GM08714 (cell line): ENCODE measurements around the gene CCDC24.

Experiments used
- H3K4me3 ChIP-seq: fragments of 200-500 bp; sonication (Bioruptor generic); 2 replicates; pipeline ENCODE4 v1.5.1; 2014; ENCODE audit warnings: mild to moderate bottlenecking, low read length, inconsistent platforms
- ZNF274 ChIP-seq: IDR thresholded peaks from 2 replicates; pipeline ENCODE4 v1.6.1; 2012; ENCODE audit warnings: mild to moderate bottlenecking, low read depth, low read length

CCDC24 gene

GRCh38 chr1:43981135-43981491 lies 10.3 kb upstream of the CCDC24 start:
- H3K4me3 ChIP-seq: no peak overlapping the region; the same call in 1 of the 2 replicates
- no peak for TF ChIP-seq ZNF274

DNA sequence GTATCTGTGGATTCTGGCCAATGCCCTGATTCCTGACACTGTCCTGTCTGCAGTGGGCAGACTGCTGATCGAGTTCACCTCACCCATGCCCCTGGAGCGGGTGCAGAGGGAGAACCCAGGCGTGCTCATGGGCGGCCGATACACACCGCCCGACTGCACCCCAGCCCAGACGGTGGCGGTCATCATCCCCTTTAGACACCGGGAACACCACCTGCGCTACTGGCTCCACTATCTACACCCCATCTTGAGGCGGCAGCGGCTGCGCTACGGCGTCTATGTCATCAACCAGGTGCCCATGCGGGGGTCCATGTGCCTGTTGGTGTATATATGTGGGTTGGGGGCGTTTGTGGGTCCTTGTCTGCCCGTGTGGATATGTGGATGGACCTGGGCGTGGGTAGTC lies 9.8 kb upstream of the CCDC24 start:
- H3K4me3 ChIP-seq: no peak overlapping the region
- no peak for TF ChIP-seq ZNF274

- TF ChIP-seq ZNF274: no peak
- no peak overlapping the region for H3K4me3 ChIP-seq
Observed at GRCh38 chr1:43982241-43982640, 9.2 kb upstream of the CCDC24 start.

- TF ChIP-seq ZNF274: no peak
- no peak overlapping the region for H3K4me3 ChIP-seq
Observed at GRCh38 chr1:43982808-43983207, 8.6 kb upstream of the CCDC24 start.

GRCh38 chr1:43983253-43983899 lies 8.0 kb upstream of the CCDC24 start:
- H3K4me3 ChIP-seq: no peak overlapping the region
- no peak for TF ChIP-seq ZNF274

DNA sequence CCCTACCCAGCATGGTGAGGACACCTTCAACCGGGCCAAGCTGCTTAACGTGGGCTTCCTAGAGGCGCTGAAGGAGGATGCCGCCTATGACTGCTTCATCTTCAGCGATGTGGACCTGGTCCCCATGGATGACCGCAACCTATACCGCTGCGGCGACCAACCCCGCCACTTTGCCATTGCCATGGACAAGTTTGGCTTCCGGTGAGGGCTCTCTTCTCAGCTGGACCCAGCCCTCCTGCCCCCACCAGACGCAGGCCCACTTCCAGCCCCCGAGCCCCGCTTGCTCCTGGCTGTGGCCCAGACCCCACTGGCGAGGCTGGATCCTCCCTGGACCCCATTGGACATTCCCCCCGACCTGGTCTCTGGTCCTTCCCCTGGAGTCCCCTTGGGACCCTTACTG lies 6.5 kb upstream of the CCDC24 start:
- H3K4me3 ChIP-seq: no peak overlapping the region
- TF ChIP-seq ZNF274: no peak

DNA sequence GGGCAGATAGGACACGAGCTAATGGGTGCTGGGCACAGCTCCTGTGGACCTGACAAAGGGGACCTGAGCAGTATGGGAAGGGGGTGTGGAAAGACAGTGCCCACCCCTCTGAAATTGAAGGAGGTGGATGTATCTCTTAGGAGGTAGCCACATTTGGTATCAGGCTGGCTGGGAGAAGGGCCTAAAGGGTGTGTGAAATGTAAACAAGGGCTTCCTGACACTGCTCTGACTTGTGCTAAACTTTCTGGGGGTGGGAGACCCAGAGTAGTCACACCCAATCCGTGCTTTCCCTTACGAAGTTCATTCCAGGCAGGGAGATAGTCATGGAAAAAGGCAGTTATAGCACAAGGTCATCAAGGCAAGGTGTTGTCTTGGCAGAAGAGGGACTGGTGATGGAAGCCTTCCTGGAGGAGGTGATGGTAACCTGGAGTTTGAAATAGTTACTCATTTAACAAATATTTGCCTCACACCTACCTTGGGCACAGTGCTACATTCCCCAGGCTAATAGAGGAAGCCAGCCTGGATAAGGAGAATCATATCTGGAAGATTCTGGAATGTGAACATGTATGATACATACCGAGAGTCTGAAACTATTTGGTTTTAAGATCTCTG lies 5.3 kb upstream of the CCDC24 start:
- H3K4me3 ChIP-seq: no peak overlapping the region
- TF ChIP-seq ZNF274: no peak

- TF ChIP-seq ZNF274: no peak
- H3K4me3 ChIP-seq: no peak overlapping the region
Observed at GRCh38 chr1:43986712-43987111, 4.7 kb upstream of the CCDC24 start.

GRCh38 chr1:43987159-43987902 lies 4.1 kb upstream of the CCDC24 start:
- H3K4me3 ChIP-seq: no peak overlapping the region
- no peak for TF ChIP-seq ZNF274

- TF ChIP-seq ZNF274: no peak
- H3K4me3 ChIP-seq: peak overlapping the region; percentile 73; the same call in 1 of the 2 replicates
Observed at GRCh38 chr1:43990271-43991199, 864 bp upstream of the CCDC24 start.

GRCh38 chr1:43991200-43991475 lies 261 bp upstream of the CCDC24 start:
- peak overlapping the region; percentile 73; the same call in 1 of the 2 replicates for H3K4me3 ChIP-seq
- TF ChIP-seq ZNF274: no peak

GRCh38 chr1:43992232-43992995 lies 1.0 kb downstream of the CCDC24 start:
- no peak for TF ChIP-seq ZNF274
- peak overlapping the region; percentile 73; the same call in 1 of the 2 replicates for H3K4me3 ChIP-seq

DNA sequence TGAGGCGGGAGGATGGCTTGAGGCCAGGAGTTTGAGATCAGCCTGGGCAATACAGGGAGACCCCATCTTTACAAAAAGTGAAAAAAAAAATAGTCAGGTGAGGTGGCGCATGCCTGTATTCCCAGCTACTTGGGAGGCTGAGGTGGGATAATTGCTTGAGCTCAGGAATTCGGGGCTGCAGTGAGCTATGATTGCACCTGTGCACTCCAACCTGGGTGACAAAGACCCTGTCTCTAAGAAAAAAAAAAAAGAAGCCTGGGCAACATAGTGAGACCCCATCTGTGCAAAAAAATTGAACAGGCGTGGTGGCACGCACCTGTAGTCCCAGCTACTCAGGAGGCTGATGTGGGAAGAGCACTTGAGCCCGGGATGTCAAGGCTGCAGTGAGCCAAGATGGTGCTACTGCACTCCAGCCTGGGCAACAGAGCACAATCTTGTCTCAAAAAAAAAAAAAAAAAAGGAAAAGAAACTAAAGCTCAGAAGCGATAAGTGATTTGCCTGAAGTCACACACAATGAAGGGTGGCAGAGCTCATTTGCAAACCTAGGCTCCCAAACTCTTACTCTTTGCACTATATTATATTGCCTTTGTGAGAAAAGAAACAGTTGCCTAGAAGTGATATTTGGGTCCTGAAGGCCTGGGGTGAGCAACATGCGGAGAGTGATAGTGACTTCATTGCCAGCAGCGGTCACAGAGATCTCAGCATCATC lies 2.0 kb downstream of the CCDC24 start:
- no peak for TF ChIP-seq ZNF274
- H3K4me3 ChIP-seq: no peak overlapping the region

- TF ChIP-seq ZNF274: no peak
- no peak overlapping the region for H3K4me3 ChIP-seq
Observed at GRCh38 chr1:43994071-43994470, 2.7 kb downstream of the CCDC24 start.
